Measurements from ENCODE around the gene OPCML. TPM values are rescaled to one million over a fixed set of nuclear protein-coding genes. Genes with fewer than 3 reads are reported as not detected.

OPCML gene
- total RNA-seq, 1 donor from 2014 or later, result 1.7 TPM

- no peak for TF ChIP-seq CTCF (IDR thresholded peaks at IDR 0.05; ENCODE audit: unreplicated experiment)
- Mint-ChIP-seq H3K27ac (no peak overlapping the region), H3K4me1 (ENCODE audit: low read depth) (no peaks in the 10 kb centered on the region), H3K36me3 (ENCODE audit: insufficient read depth) (no peaks in the 10 kb centered on the region), H3K9me3 (ENCODE audit: low read depth) (peaks cover 4% of the 10 kb centered on the region), H3K27me3 (peaks cover 97% of the 10 kb centered on the region), H3K4me3 (ENCODE audit: low read depth) (no peak overlapping the region)
- DNase-seq (ENCODE audit: low spot score, unreplicated experiment), result no peak
Measured at GRCh38 chr11:132999516-132999915, 532.8 kb downstream of the OPCML start.

GRCh38 chr11:132999031-132999430, 533.3 kb downstream of the OPCML start:
- no peaks in the 10 kb centered on the region for H3K4me1 Mint-ChIP-seq (ENCODE audit: low read depth)
- peaks cover 97% of the 10 kb centered on the region for H3K27me3 Mint-ChIP-seq
- no peak overlapping the region for H3K4me3 Mint-ChIP-seq (ENCODE audit: low read depth)
- TF ChIP-seq CTCF (IDR thresholded peaks at IDR 0.05; ENCODE audit: unreplicated experiment), result no peak
- H3K36me3 Mint-ChIP-seq (ENCODE audit: insufficient read depth), result no peaks in the 10 kb centered on the region
- no peak overlapping the region for H3K27ac Mint-ChIP-seq
- DNase-seq (ENCODE audit: low spot score, unreplicated experiment), result no peak
- peaks cover 4% of the 10 kb centered on the region for H3K9me3 Mint-ChIP-seq (ENCODE audit: low read depth)

GRCh38 chr11:132997396-132997795, 534.9 kb downstream of the OPCML start:
- Mint-ChIP-seq H3K4me1 (ENCODE audit: low read depth) (no peaks in the 10 kb centered on the region), H3K27ac (no peak overlapping the region), H3K9me3 (ENCODE audit: low read depth) (no peaks in the 10 kb centered on the region), H3K36me3 (ENCODE audit: insufficient read depth) (no peaks in the 10 kb centered on the region), H3K27me3 (peaks cover 97% of the 10 kb centered on the region), H3K4me3 (ENCODE audit: low read depth) (no peak overlapping the region)
- TF ChIP-seq CTCF (IDR thresholded peaks at IDR 0.05; ENCODE audit: unreplicated experiment), result no peak
- DNase-seq (ENCODE audit: low spot score, unreplicated experiment), result no peak

GRCh38 chr11:132994966-132995365, 537.3 kb downstream of the OPCML start:
- no peaks in the 10 kb centered on the region for H3K4me1 Mint-ChIP-seq (ENCODE audit: low read depth)
- DNase-seq (ENCODE audit: low spot score, unreplicated experiment), result no peak
- no peaks in the 10 kb centered on the region for H3K9me3 Mint-ChIP-seq (ENCODE audit: low read depth)
- H3K36me3 Mint-ChIP-seq (ENCODE audit: insufficient read depth), result no peaks in the 10 kb centered on the region
- no peak overlapping the region for H3K27ac Mint-ChIP-seq
- H3K4me3 Mint-ChIP-seq (ENCODE audit: low read depth), result no peak overlapping the region
- TF ChIP-seq CTCF (IDR thresholded peaks at IDR 0.05; ENCODE audit: unreplicated experiment), result no peak
- peaks cover 96% of the 10 kb centered on the region for H3K27me3 Mint-ChIP-seq

- no peak for DNase-seq (ENCODE audit: low spot score, unreplicated experiment)
- Mint-ChIP-seq H3K36me3 (ENCODE audit: insufficient read depth) (no peaks in the 10 kb centered on the region), H3K4me1 (ENCODE audit: low read depth) (no peaks in the 10 kb centered on the region), H3K27me3 (peaks cover 98% of the 10 kb centered on the region), H3K4me3 (ENCODE audit: low read depth) (peak overlapping the region; percentile 52), H3K9me3 (ENCODE audit: low read depth) (no peaks in the 10 kb centered on the region), H3K27ac (no peak overlapping the region)
- TF ChIP-seq CTCF (IDR thresholded peaks at IDR 0.05; ENCODE audit: unreplicated experiment), result no peak
Measured at GRCh38 chr11:132993991-132994502, 538.3 kb downstream of the OPCML start.
